Measurements from ENCODE around the gene ASB2.
A peak's percentile ranks its signal among the peaks of the same experiment; 100 is the strongest.

Gene ASB2

DNA sequence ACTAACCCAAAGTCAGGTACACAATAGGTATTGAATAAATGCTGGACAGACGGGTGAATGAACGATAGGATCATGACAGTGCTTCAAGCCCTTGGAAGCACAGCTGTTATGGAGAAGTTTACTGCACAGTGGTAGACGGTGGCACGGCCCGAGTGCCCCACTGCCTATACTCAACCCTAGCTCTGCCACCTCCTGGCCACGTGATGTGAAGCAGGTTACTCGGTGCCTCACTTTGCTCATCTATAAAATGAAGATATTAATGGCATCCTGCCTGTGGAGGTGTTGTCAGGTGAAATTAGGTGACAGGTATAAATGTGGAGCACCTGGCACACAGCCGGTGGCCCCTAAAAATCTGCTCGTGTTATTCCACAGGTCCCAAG is 5.8 kb downstream of the ASB2 start:
- DNase-seq = no peak
- H3K36me3 ChIP-seq = no peaks in the 10 kb centered on the region
- TF ChIP-seq, protein P1, sequence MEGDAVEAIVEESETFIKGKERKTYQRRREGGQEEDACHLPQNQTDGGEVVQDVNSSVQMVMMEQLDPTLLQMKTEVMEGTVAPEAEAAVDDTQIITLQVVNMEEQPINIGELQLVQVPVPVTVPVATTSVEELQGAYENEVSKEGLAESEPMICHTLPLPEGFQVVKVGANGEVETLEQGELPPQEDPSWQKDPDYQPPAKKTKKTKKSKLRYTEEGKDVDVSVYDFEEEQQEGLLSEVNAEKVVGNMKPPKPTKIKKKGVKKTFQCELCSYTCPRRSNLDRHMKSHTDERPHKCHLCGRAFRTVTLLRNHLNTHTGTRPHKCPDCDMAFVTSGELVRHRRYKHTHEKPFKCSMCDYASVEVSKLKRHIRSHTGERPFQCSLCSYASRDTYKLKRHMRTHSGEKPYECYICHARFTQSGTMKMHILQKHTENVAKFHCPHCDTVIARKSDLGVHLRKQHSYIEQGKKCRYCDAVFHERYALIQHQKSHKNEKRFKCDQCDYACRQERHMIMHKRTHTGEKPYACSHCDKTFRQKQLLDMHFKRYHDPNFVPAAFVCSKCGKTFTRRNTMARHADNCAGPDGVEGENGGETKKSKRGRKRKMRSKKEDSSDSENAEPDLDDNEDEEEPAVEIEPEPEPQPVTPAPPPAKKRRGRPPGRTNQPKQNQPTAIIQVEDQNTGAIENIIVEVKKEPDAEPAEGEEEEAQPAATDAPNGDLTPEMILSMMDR (IDR thresholded peaks at IDR 0.05; ENCODE audit: low read depth, low read length) = peak; percentile 44
- no peaks in the 10 kb centered on the region; the same call in 1 of the 2 replicates for H3K27me3 ChIP-seq
- no peaks in the 10 kb centered on the region for H3K9me3 ChIP-seq
- H3K4me3 ChIP-seq (ENCODE audit: low read depth, low read length) = peak overlapping the region; percentile 34
- H3K4me1 ChIP-seq = no peaks in the 10 kb centered on the region

- Histone ChIP-seq H3K4me1 (no peaks in the 10 kb centered on the region), H3K36me3 (no peaks in the 10 kb centered on the region), H3K9me3 (no peaks in the 10 kb centered on the region), H3K4me3 (ENCODE audit: low read depth, low read length) (no peak overlapping the region), H3K27me3 (no peaks in the 10 kb centered on the region; the same call in 1 of the 2 replicates)
- TF ChIP-seq, protein P1 (IDR thresholded peaks at IDR 0.05; ENCODE audit: low read depth, low read length) = no peak
- no peak for DNase-seq
These were observed 7.1 kb downstream of the ASB2 start for GRCh38 chr14:93969082-93969828.

DNA sequence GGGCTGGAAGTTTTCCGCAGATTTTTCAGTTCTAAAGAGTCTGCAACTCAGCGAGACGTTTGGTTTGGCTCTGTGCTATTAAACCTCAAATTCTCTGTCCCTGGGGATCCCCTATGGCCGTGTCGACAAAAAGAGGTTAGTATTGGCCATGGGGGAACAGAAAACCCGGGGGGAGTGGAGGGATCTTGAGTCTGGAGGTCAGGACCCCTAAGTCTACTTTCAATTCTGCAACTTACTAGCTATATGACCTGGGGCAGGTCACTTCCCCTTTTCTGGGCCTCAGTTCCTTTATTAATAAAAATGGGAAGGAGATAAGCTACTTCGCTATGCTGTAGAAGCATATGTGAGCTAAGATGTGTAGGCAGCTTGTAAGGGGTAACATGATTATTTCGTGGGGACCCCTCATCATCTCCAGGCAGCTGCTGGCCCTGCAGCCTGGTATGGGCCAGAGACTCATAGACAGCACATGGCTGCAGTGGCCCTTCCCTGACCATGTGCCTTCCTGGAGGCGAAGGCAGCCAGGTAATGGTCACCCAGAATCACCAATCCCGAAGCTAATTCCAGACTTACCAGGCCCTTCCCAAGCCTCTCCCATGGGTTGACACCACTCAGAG is 8.6 kb downstream of the ASB2 start:
- Histone ChIP-seq H3K4me1 (no peaks in the 10 kb centered on the region), H3K36me3 (no peaks in the 10 kb centered on the region), H3K9me3 (no peaks in the 10 kb centered on the region), H3K4me3 (ENCODE audit: low read depth, low read length) (no peak overlapping the region), H3K27me3 (no peaks in the 10 kb centered on the region; the same call in 1 of the 2 replicates)
- DNase-seq = no peak
- TF ChIP-seq, protein P1 (IDR thresholded peaks at IDR 0.05; ENCODE audit: low read depth, low read length) = no peak

- no peak overlapping the region for H3K4me3 ChIP-seq (ENCODE audit: low read depth, low read length)
- no peaks in the 10 kb centered on the region for H3K4me1 ChIP-seq
- TF ChIP-seq, protein P1 (IDR thresholded peaks at IDR 0.05; ENCODE audit: low read depth, low read length) = no peak
- no peak for DNase-seq
- H3K9me3 ChIP-seq = no peaks in the 10 kb centered on the region
- no peaks in the 10 kb centered on the region for H3K36me3 ChIP-seq
- no peaks in the 10 kb centered on the region for H3K27me3 ChIP-seq
These were observed 10.4 kb downstream of the ASB2 start for GRCh38 chr14:93965946-93966474.

DNA sequence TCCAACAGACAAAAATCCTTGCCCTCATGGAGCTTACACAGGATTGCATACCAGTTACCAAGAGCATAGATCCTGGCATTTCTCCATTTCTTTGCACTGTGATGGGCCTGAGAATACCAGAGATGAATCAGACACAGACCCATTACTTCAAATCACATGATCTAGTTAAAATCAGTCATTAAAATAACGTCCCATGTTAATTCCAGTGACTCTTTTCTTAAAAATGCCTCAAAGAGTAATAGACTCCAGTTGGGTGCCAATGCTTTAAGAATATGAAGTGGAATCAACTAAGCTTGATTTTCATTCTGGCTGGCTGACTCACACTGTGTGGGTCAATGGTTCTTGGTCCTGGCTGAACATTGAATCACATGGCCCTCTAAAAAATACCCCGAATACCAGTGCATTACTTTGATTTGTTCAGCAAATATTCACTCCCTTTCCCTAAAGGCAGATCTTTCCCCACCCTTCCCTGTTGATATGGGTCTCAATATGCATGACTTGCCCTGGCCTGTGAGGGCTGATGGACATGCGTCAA is 11.0 kb downstream of the ASB2 start:
- Histone ChIP-seq H3K4me1 (no peaks in the 10 kb centered on the region), H3K4me3 (ENCODE audit: low read depth, low read length) (no peak overlapping the region), H3K36me3 (no peaks in the 10 kb centered on the region), H3K9me3 (no peaks in the 10 kb centered on the region), H3K27me3 (no peaks in the 10 kb centered on the region)
- no peak for DNase-seq
- TF ChIP-seq, protein P1 (IDR thresholded peaks at IDR 0.05; ENCODE audit: low read depth, low read length) = no peak
